Activated CD8-positive, alpha-beta memory T cell treated with anti-CD3 and anti-CD28 coated beads for 24 hours (primary cell): Measurements from ENCODE around the gene ADGRL1.
A peak's percentile ranks its signal among the peaks of the same experiment; 100 is the strongest.

Source experiments
- DNase-seq: peaks from one replicate; pipeline ENCODE4 v3.0.0-alpha.2; 2020

The ADGRL1 gene

GRCh38 chr19:14135985-14136508 lies 69.9 kb downstream of the ADGRL1 start:
- DNase-seq = no peak

DNA sequence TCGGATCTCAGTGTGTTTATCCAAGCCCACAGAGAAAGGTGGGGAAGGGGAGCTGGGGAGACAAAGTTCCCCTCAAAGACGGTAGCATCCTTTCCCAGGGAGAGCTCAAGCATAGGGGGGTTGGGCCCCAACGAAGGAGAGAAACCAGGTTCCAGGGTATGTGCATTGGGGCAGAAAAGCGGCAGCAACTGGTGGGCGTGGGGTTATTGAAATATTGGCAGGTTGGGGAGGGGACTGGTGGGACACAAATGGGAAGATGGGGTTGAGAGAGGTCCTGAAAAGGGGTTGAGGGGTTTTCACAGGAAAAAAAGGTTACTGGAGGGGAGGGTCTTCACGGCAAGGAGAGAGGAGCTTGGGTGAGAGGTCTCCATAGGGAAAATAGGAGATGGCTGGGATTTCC lies 70.6 kb downstream of the ADGRL1 start:
- no peak for DNase-seq

GRCh38 chr19:14127929-14128509 lies 78.0 kb downstream of the ADGRL1 start:
- no peak for DNase-seq

DNA sequence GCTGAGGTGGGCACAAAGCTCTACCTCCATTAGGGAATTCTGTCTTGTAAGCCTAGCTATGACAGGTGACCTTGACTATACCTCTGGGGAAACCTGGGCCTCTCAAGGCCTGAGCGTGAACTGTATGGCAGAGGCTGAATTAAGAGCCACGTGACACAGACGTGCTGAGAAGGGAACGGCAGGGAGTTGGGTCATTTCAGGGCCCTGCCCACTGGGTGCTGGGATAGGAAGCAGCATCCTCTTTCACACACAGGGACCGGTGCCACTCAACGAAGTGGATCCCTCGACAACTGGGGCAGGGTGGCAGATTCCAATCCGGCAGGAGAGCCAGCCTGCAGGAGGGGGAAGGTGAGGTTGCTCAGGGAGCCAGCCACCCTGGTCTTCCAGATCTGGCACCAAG lies 78.8 kb downstream of the ADGRL1 start:
- DNase-seq = no peak

DNA sequence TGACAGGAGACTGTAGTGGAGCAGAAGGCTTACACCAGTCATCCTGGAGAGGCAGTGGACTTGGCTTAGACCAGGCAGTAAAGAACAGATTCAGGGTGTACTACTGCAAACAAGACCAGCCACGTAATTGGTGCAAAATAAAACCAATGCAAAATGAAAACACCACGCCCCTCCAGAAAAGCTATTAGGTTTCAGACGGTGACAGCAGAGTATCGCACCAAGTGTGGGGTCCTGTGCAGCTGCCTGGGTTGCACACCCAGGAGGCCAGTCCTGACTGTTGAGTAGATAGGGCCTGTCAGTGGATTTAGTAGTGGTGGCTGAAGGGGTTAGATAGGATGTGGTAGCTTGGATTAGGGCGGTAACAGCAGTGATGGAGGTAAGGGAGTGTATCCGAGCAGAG lies 83.0 kb downstream of the ADGRL1 start:
- no peak for DNase-seq

GRCh38 chr19:14120497-14120780 lies 85.5 kb downstream of the ADGRL1 start:
- no peak for DNase-seq

DNA sequence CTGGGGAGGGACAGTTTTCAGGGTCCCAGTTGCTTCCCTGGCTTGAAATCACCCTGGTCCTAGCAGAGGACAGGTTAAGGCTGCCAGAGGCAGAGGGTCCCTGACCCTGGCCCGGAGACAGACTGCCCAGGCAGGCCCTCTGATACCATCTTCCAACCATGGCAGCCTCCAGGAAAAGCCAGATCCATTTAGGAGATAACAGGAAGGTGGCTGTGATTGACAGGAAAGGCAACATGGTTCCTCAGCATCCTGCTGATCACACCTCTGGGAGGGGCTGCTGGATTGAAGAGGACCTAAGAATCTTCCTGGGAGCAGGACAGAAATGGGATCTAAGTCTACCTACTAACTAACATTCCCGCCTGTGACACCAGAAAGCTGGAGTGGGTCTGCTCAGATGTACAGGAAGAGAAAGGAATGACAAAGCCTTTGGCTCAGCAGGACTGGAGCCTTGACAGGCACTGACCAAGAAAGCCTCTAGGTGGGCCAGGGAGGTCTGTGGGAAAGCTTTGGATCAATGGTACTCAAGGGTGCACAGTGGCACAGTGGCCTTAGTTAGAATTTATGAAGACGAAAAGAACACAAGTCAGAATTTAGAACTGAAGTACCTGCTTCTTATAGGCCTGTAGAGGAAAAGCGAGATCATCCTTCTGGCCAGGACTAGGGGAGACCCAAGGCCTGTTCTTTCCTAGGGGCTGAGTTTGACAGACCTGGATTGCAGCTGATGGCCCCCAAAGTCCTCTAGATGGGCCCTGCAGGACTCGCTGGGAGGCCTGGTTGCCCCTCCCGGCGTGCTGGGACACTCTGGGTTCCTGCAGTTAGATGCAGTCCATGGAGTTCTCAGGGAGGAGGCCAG lies 86.1 kb downstream of the ADGRL1 start:
- DNase-seq = no peak

GRCh38 chr19:14119146-14119545 lies 86.8 kb downstream of the ADGRL1 start:
- DNase-seq = no peak

GRCh38 chr19:14118165-14119051 lies 87.6 kb downstream of the ADGRL1 start:
- DNase-seq = peak; percentile 74

DNA sequence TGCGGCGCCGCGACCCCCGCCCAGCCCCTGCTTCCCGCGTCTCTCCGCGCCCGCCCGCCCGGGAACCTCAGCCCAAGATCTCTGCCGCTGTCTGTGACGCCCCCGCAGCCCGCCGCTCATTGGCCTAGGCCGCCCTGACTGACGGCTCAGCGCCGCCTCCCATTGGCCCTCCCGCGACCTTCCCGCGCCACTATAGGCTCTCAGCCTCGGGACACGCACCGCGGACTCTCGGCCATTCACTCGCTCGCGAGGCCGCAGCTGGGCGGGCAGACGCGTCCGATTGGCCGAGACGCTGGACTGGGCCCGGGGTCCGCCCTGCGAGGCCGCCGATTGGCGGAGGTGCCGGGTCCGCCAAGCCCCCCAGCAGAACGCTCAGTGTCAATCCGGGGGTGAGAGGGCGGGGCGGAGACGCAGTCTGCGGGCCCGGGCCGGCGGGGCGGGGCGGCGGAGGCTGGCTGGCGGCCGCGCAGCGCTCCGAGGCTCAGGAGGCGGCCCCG lies 88.3 kb downstream of the ADGRL1 start, which contains the start of gene PRKACA:
Gene PRKACA, minus strand, starts transcription at position 95 of the 497 bp plus-strand sequence. CDS start 215 bp downstream, outside the sequence.
- peak; percentile 97 for DNase-seq

DNA sequence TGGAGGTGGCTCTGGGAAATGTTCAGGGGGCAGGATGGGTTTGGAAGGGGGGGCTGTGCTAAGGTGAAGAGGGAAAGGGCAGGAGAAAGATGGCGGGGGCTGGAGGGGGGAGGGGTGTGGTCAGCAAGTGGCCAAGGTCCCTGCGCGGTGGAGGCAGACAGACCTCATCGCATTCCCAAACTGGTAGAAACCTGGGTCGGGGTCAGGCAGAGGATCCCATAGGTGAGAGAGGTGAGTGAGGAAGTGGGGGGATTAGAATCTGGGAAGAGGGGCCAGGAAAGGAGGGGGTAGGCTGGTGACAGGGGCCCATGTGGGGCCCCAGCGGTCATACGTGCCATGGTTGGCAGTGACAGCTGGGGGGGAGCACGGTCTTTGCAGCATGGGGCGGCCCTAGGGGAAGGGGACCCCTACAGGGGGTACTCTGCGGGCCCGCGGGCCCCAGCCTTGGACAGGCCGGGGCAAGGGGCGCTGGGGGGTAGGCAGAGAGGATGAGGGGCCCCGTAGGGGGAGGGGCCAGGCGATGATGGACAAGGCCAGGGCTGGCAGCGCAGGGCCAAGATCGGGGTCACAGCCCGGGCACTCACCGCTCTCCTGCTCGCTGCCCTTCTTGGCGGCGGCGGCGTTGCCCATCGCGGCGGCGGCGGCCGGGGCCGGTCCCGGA lies 88.9 kb downstream of the ADGRL1 start:
- DNase-seq = no peak

- no peak for DNase-seq
Measured at GRCh38 chr19:14116525-14116917, 89.4 kb downstream of the ADGRL1 start.

DNA sequence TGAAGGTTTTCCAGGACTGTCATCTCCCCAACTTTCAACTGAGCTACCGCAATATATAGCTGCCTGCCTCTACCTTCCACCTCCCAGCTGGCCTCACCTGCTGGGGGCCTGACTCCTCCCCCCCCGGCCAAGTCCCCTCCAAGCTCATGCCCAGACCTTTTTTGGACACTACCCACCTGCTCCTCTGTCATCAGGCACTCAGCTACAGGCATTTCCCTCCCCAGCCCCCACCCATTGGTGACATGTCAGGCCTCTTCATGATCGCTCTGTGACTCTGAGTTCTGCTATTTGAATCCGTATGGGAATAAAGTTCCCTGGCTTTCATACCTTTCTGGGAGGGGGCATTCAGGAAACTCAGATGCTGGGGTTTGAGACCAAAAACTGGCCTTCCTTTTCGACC lies 90.2 kb downstream of the ADGRL1 start:
- no peak for DNase-seq

DNA sequence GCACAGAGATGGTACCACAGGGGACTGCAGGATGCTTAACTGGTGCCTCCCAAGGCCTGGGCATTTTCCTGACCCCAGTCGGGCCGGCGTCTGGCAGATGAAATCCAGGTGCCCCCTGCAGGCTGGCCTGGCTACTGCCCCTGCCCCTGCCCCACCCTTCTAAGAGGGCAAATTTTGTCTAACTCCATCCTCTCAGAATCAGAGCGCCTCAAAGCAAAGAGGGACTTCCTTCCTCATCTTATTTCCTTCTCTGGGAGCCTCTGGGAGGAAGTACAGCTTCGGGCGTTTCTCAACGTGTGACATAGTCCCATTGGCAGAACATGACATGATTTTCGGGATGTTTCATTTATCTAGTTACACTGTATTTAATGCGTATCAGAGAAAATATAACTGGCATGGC lies 91.1 kb downstream of the ADGRL1 start:
- DNase-seq = peak; percentile 79

- no peak for DNase-seq
Measured at GRCh38 chr19:14114439-14114838, 91.5 kb downstream of the ADGRL1 start.

GRCh38 chr19:14113762-14114414 lies 92.1 kb downstream of the ADGRL1 start:
- peak; percentile 74 for DNase-seq

DNA sequence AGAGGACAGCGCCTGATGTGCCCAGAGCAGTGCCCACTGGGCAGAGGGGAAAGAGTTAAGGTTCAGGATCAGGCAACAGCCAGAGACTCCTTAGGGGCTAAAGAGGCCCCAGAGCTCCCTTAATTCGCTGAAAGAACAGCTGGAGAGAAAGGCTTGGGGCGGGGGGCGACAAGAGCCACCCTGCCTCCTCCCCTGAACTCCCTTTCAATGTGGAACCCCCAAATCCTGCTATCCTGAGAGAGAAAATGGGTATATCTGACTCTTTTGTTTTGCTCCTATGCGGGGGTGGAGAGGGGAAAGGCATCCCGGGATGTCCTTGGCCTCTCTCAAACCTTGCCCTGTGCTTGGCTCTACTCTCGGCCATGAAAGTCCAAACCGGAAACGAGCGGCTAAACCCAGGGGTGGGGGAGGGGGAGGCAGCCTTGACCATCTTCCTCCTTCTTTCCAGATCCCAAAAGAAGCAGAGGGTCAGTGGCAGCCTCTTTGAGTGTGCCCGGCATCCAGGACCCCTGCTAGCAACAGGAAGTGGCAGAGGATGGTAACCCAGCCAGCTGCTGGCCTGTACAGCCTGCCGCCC lies 93.1 kb downstream of the ADGRL1 start:
- no peak for DNase-seq

DNA sequence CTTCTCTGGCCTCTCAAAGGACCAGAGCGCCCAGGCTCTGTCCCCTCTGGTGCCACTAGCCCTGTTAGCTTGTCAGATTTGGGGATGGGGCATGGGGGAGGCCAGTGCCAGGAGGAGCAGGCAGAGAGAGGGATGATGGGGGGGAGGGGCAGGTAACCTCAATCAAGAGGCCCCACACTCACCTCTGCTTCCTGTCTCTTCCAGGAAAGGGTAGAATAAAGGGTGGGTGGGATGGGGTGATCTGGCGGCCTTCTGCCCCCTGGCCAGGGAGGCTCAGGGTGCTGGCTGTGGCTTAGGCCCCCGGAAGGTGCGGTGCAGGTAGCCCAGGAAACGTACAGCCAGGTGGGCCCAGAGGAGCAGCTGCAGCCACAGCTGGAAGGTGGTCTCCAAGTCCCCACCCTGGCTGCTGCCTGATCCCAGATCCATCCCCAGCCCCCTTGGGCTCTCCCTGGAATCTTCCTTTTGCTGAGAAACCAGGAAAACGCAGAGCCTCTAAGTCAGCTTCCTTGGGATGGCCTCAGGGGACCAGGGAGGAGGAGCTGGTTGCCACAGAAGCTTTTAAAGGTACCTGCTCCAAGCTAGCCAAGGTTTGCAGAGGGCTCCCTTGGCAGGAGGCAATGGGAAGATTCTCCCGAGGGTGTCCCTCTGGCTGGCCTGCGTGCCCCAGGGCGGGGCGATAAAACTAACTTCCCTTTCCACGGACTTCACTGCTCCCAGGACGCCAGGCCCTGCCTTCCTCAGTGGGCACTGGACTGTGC lies 93.7 kb downstream of the ADGRL1 start:
- DNase-seq = no peak

DNA sequence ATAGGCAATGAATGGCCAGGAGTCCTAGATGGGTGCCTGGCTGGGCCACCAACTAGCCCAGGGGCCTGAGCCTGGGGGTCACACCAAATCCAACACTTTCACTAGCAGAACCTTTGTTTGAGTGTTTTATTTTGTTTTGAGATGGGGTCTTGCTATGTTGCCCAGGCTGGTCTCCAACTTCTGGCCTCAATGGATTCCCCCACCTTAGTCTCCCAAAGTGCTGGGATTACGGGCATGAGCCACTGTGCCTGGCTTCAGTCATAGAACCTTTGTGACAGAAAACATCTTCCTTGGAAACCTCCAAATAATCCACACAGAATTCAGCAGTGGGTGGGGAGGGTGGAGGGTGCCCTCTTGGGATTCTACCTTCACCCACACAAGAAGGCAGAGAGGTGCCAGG lies 94.5 kb downstream of the ADGRL1 start:
- no peak for DNase-seq

DNA sequence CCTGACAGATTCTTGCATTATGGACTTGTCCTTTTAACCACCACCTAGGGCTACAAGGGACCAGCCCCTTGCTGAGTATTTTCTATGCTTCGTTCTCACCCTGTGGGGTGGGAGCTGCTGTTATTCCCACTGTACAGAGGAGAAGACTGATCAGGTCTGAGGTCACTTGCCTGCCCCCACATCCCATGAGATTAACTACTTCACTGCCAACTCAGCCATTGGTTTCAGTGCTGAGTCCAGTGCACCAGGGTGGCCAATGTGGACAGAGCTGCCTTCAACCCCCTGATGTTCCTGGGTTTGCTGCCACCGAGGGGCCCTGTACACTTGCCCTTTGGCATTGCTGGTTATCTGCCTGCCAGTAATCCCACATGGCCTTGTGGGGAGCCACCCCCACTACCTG lies 95.3 kb downstream of the ADGRL1 start:
- no peak for DNase-seq
